ENCODE data around the gene PCBP3.

PCBP3 gene

DNA sequence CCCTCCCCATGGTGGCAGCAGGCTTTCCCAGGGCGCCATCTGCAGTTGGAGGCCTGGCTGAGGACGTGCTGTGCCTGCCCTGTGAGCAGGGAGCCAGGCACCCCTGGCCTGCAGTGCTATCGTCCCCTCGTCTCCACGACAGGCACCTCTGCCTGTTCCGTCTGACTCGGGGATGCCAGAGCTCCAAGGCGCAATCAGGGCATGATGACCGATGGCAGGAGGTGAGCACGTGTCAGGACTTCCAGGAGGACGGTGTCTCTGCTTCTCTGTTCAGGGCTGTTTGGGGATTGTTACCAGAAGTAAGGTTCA, 125.2 kb downstream of the PCBP3 start:
- H3K9me3 ChIP-seq (ENCODE audit: severe bottlenecking) = no peaks in the 10 kb centered on the region
- no peaks in the 10 kb centered on the region for H3K27me3 ChIP-seq (ENCODE audit: insufficient read depth, low read depth, severe bottlenecking)
- H3K27ac ChIP-seq = no peak overlapping the region
- H3K36me3 ChIP-seq = no peaks in the 10 kb centered on the region
- peak; percentile 57 for DNase-seq
- TF ChIP-seq, protein P1, sequence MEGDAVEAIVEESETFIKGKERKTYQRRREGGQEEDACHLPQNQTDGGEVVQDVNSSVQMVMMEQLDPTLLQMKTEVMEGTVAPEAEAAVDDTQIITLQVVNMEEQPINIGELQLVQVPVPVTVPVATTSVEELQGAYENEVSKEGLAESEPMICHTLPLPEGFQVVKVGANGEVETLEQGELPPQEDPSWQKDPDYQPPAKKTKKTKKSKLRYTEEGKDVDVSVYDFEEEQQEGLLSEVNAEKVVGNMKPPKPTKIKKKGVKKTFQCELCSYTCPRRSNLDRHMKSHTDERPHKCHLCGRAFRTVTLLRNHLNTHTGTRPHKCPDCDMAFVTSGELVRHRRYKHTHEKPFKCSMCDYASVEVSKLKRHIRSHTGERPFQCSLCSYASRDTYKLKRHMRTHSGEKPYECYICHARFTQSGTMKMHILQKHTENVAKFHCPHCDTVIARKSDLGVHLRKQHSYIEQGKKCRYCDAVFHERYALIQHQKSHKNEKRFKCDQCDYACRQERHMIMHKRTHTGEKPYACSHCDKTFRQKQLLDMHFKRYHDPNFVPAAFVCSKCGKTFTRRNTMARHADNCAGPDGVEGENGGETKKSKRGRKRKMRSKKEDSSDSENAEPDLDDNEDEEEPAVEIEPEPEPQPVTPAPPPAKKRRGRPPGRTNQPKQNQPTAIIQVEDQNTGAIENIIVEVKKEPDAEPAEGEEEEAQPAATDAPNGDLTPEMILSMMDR (IDR thresholded peaks at IDR 0.05; ENCODE audit: low read depth, low read length) = peak; percentile 77
- H3K4me3 ChIP-seq (ENCODE audit: low read depth, low read length) = no peak overlapping the region

DNA sequence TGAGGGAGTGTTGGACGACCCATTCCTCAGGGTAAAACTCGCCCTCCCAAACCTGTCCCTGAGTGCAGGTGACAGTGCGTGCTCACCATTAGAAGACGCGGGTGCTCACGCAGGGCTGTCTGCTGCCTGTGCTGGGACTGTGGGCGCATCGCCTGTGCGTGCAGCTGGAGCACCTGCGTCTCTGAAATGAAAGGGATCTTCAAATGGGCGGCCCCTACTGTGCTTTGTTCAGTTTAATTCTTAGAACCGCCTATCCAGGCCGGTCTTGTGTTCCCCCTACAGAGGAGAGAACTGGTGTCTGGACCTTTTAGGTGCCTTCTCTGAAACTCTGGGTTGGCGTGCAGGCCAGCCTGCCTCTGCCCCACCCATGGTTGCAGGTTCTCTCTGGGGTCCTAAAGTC, 125.8 kb downstream of the PCBP3 start:
- no peaks in the 10 kb centered on the region for H3K9me3 ChIP-seq (ENCODE audit: severe bottlenecking)
- DNase-seq = no peak
- no peaks in the 10 kb centered on the region for H3K27me3 ChIP-seq (ENCODE audit: insufficient read depth, low read depth, severe bottlenecking)
- H3K4me3 ChIP-seq (ENCODE audit: low read depth, low read length) = no peak overlapping the region
- TF ChIP-seq, protein P1 (IDR thresholded peaks at IDR 0.05; ENCODE audit: low read depth, low read length) = no peak
- no peak overlapping the region for H3K27ac ChIP-seq
- no peaks in the 10 kb centered on the region for H3K36me3 ChIP-seq

DNA sequence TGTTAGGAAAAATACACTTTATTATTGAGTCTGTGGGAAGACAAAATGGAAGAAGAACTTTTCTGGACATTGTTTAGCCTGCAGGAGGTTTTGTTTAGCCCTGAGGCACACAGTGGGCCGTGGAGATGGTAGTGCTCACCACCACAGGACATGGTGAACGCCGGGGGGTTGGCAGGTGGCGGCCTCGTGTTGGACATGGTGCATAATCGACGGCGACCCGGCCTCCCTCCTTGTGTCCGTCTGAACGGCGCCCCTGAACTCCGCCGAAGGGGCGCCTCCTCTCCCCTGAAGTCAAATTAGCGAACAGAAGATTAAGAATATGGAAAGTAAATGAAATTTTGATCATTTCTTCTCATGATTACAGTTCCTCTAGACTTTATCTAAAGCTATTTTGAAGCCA, 126.4 kb downstream of the PCBP3 start:
- no peaks in the 10 kb centered on the region for H3K9me3 ChIP-seq (ENCODE audit: severe bottlenecking)
- H3K27me3 ChIP-seq (ENCODE audit: insufficient read depth, low read depth, severe bottlenecking) = no peaks in the 10 kb centered on the region
- no peak overlapping the region for H3K27ac ChIP-seq
- H3K4me3 ChIP-seq (ENCODE audit: low read depth, low read length) = no peak overlapping the region
- no peak for DNase-seq
- H3K36me3 ChIP-seq = no peaks in the 10 kb centered on the region
- TF ChIP-seq, protein P1 (IDR thresholded peaks at IDR 0.05; ENCODE audit: low read depth, low read length) = no peak

DNA sequence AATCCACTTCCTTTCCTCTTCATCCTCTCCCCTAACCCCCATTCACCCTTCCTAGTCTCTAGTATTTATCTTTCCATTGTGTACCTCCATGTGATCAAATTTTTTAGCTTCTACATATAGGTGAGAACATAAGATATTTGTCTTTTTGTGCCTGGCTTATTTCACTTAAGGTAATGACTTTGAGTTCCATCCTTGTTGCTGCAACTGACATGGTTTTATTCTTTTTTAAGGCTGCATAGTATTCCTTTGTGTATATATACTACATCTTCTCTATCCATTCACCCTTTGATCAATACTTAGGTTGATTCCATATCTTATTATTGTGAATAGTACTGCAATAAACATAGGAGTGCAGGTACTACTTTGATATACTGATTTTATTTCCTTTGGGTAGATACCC, 128.7 kb downstream of the PCBP3 start:
- Histone ChIP-seq H3K36me3 (no peaks in the 10 kb centered on the region), H3K4me3 (ENCODE audit: low read depth, low read length) (no peak overlapping the region), H3K27me3 (ENCODE audit: insufficient read depth, low read depth, severe bottlenecking) (no peaks in the 10 kb centered on the region), H3K27ac (no peak overlapping the region), H3K9me3 (ENCODE audit: severe bottlenecking) (peaks cover 4% of the 10 kb centered on the region)
- DNase-seq = no peak
- TF ChIP-seq, protein P1 (IDR thresholded peaks at IDR 0.05; ENCODE audit: low read depth, low read length) = no peak

DNA sequence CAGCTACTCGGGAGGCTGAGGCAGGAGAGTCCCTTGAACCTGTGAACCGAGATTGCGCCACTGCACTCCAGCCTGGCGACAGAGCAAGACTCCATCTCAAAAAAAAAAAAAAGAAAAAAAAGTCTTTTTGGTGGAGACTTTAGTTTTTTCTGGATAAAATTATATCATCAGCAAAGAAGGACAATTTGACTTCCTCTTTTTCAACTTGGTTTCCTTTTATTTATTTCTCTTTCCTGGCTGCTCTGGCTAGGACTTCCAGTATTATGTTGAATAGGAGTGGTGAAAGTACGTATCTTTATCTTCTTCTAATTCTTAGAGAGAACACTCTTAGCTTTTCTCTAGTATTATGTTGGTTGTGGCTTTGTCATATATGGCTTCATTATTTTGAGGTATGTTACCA, 130.8 kb downstream of the PCBP3 start:
- H3K4me3 ChIP-seq (ENCODE audit: low read depth, low read length) = no peak overlapping the region
- no peaks in the 10 kb centered on the region for H3K27me3 ChIP-seq (ENCODE audit: insufficient read depth, low read depth, severe bottlenecking)
- peaks cover 11% of the 10 kb centered on the region for H3K9me3 ChIP-seq (ENCODE audit: severe bottlenecking)
- TF ChIP-seq, protein P1 (IDR thresholded peaks at IDR 0.05; ENCODE audit: low read depth, low read length) = no peak
- no peak for DNase-seq
- no peak overlapping the region for H3K27ac ChIP-seq
- H3K36me3 ChIP-seq = no peaks in the 10 kb centered on the region

DNA sequence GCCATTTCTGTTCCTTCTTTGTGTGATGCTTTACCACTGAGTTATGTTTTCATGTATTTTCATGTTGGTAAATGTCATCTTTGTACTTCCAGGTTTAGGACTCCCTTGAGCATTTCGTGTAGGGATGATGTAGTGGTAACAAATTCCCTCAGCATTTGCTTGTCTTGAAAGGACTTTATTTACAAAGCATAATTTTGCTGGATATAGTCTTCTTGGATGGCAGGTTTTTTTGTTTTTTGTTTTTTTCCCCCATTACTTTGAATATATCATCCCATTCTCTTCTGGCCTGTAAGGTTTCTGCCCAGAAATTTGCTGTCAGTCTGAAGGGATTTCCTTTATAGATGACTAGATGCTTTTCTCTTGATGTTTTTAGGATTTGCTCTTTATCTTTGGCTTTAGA, 133.4 kb downstream of the PCBP3 start:
- no peak for DNase-seq
- TF ChIP-seq, protein P1 (IDR thresholded peaks at IDR 0.05; ENCODE audit: low read depth, low read length) = no peak
- no peak overlapping the region for H3K4me3 ChIP-seq (ENCODE audit: low read depth, low read length)
- no peaks in the 10 kb centered on the region for H3K27me3 ChIP-seq (ENCODE audit: insufficient read depth, low read depth, severe bottlenecking)
- no peaks in the 10 kb centered on the region for H3K36me3 ChIP-seq
- peaks cover 11% of the 10 kb centered on the region for H3K9me3 ChIP-seq (ENCODE audit: severe bottlenecking)
- H3K27ac ChIP-seq = no peak overlapping the region

All from WERI-Rb-1 (cell line).